Naive thymus-derived CD4-positive, alpha-beta T cell (primary cell): ENCODE results near the gene RAD51B. TPM values are rescaled to one million over a fixed set of nuclear protein-coding genes. Genes with fewer than 3 reads are reported as not detected.

Experiments used
- ATAC-seq: fragments of 150-1000 bp; cut with Tn5 transposase; 2 replicates; pipeline ENCODE4 v1.10.0; 2021; ENCODE audit warnings: mild to moderate bottlenecking, moderate library complexity
- CTCF ChIA-PET: fragments of 350-600 bp; sonication (Branson Sonifier 250); formaldehyde crosslinking; loops from one replicate; lab custom pipeline; 2021; ENCODE audit warnings: antibody characterized with exemption; lab: Charles Lee
- POLR2A ChIA-PET: fragments of 350-600 bp; sonication (Branson Sonifier 250); formaldehyde crosslinking; loops from one replicate; lab custom pipeline; 2021; ENCODE audit warnings: antibody characterized with exemption, inconsistent platforms; lab: Charles Lee
- DNase-seq, 9 donors: peaks; one replicate each; pipeline versions ENCODE4 v3.0.0 to v3.0.0-alpha.2; 2020 to 2022; ENCODE audit warnings: mixed read lengths in 1 of 9
- H3K27ac ChIP-seq: one replicate; pipeline ENCODE4 v1.7.0; 2013; ENCODE audit warnings: mild to moderate bottlenecking, low read depth, low read length, moderate library complexity
- H3K27me3 ChIP-seq, 2 donors: one replicate each; pipeline ENCODE4 v1.7.0; 2013; ENCODE audit warnings: low read length in 2 of 2, mild to moderate bottlenecking in 2 of 2, moderate library complexity in 2 of 2; ENCODE audit not compliant: control insufficient read depth in 2 of 2, insufficient read depth in 2 of 2
- H3K36me3 ChIP-seq, 3 experiments: 1 replicate in 2 of 3; 2 replicates in 1 of 3; pipeline ENCODE4 v1.7.0; 2013; ENCODE audit warnings: low read length in 3 of 3, mild to moderate bottlenecking in 3 of 3, moderate library complexity in 1 of 3; ENCODE audit not compliant: insufficient read depth in 3 of 3, control insufficient read depth in 2 of 3
- H3K4me1 ChIP-seq, 2 donors: one replicate each; pipeline ENCODE4 v1.7.0; 2013; ENCODE audit warnings: low read length in 2 of 2, mild to moderate bottlenecking in 2 of 2, moderate library complexity in 1 of 2; ENCODE audit not compliant: control insufficient read depth in 2 of 2, insufficient read depth in 2 of 2
- H3K4me3 ChIP-seq: 2 replicates; pipeline ENCODE4 v1.7.0; 2013; ENCODE audit warnings: mild to moderate bottlenecking, low read length
- H3K9me3 ChIP-seq, 3 experiments: 1 replicate in 2 of 3; 2 replicates in 1 of 3; pipeline ENCODE4 v1.7.0; 2013; ENCODE audit warnings: low read length in 3 of 3; ENCODE audit not compliant: control insufficient read depth in 2 of 3
- H3K27ac Mint-ChIP-seq, 9 donors: one replicate each; pipeline ENCODE4 v1.8.0; 2020 to 2022; ENCODE audit warnings: mixed read lengths in 9 of 9, mild to moderate bottlenecking in 8 of 9, moderate library complexity in 5 of 9, inconsistent platforms in 2 of 9
- H3K27me3 Mint-ChIP-seq, 5 donors: one replicate each; pipeline ENCODE4 v1.8.0; 2021 to 2022; ENCODE audit warnings: mixed read lengths in 5 of 5, mild to moderate bottlenecking in 1 of 5
- H3K36me3 Mint-ChIP-seq, 5 donors: one replicate each; pipeline ENCODE4 v1.8.0; 2020 to 2022; ENCODE audit warnings: mixed read lengths in 5 of 5, mild to moderate bottlenecking in 3 of 5, inconsistent platforms in 1 of 5
- H3K4me1 Mint-ChIP-seq, 7 donors: one replicate each; pipeline ENCODE4 v1.8.0; 2020 to 2022; ENCODE audit warnings: mixed read lengths in 7 of 7, mild to moderate bottlenecking in 3 of 7, inconsistent platforms in 1 of 7
- H3K4me3 Mint-ChIP-seq, 10 donors: one replicate each; pipeline ENCODE4 v1.8.0; 2020 to 2022; ENCODE audit warnings: mild to moderate bottlenecking in 10 of 10, mixed read lengths in 10 of 10, moderate library complexity in 6 of 10, inconsistent platforms in 2 of 10
- H3K9me3 Mint-ChIP-seq, 11 donors: one replicate each; pipeline ENCODE4 v1.8.0; 2020 to 2022; ENCODE audit warnings: mixed read lengths in 11 of 11, mild to moderate bottlenecking in 4 of 11, inconsistent platforms in 1 of 11, moderate library complexity in 1 of 11
- intact Hi-C, 2 donors: fragments of 100-400 bp; cut with micrococcal nuclease; formaldehyde crosslinking; loops; one replicate each; pipeline ENCODE4 v1.15.1; 2023
- polyA plus RNA-seq, 2 donors: library from polyadenylated mRNA; unstranded; fragments of 300-500 nt; fragmentation: Illumina TruSeq; gene quantifications; one replicate each; pipeline ENCODE4 v1.2.3, GENCODE V29; 2021
- total RNA-seq, 6 experiments: library from RNA in 5 of 6; stranded (reverse) in 5 of 6; gene quantifications; 1 replicate in 5 of 6; 2 replicates in 1 of 6; pipeline ENCODE4 v1.2.3 and lab custom pipeline; 2021 to 2026

Gene RAD51B
- total and polyA plus RNA-seq, 7 experiments from 2014 or later = 15.0 to 42.2 (median 28.8) TPM

GRCh38 chr14:68239988-68240771, 420.6 kb downstream of the RAD51B start:
- no peak overlapping the region for H3K27ac Mint-ChIP-seq

GRCh38 chr14:68241862-68242487, 422.4 kb downstream of the RAD51B start:
- DNase-seq (no peak), ATAC-seq (no peak)
- H3K27me3 Mint-ChIP-seq = no peaks in the 10 kb centered on the region
- H3K36me3 Mint-ChIP-seq = peaks cover 0 to 5% (median 1%) of the 10 kb centered on the region in 5 donors
- Histone ChIP-seq H3K4me1 (no peaks in the 10 kb centered on the region), H3K9me3 (no peaks in the 10 kb centered on the region), H3K4me3 (no peak overlapping the region), H3K27me3 (no peaks in the 10 kb centered on the region), H3K36me3 (no peaks in the 10 kb centered on the region), H3K27ac (no peak overlapping the region)
- H3K4me1 Mint-ChIP-seq = peaks cover 0 to 5% (median 0%) of the 10 kb centered on the region in 7 donors
- intact Hi-C loops = loop anchor here (10.0 kb wide), 2 partner anchors 443 to 863 kb away; no protein-coding TSS in a partner anchor
- no peak overlapping the region for H3K27ac Mint-ChIP-seq
- ChIA-PET POLR2A (interaction anchor here (1.2 kb wide), 1 partner anchor 551 kb away, joined by 4 read pairs; the partner anchor contains the start of gene ZFP36L1), CTCF (interaction anchor here (0.5 to 0.9 kb wide), 2 partner anchors 298 to 547 kb away, joined by 3 to 7 read pairs; no protein-coding TSS in a partner anchor)
- peaks cover 0 to 1% (median 0%) of the 10 kb centered on the region in 11 donors for H3K9me3 Mint-ChIP-seq
- H3K4me3 Mint-ChIP-seq = no peak overlapping the region

More at GRCh38 chr14:68239988-68240771, 420.6 kb downstream of the RAD51B start:
- no peak for ATAC-seq
- no peaks in the 10 kb centered on the region for H3K27me3 Mint-ChIP-seq
- ChIA-PET POLR2A (interaction anchor here (0.9 kb wide), 1 partner anchor 549 kb away, joined by 5 read pairs; no protein-coding TSS in a partner anchor), CTCF (interaction anchor here (0.6 to 1.1 kb wide), 2 partner anchors 10 kb away, joined by 3 read pairs; no protein-coding TSS in a partner anchor)
- Histone ChIP-seq H3K27me3 (no peaks in the 10 kb centered on the region), H3K36me3 (no peaks in the 10 kb centered on the region), H3K27ac (no peak overlapping the region), H3K9me3 (no peaks in the 10 kb centered on the region), H3K4me1 (no peaks in the 10 kb centered on the region), H3K4me3 (no peak overlapping the region)
- H3K36me3 Mint-ChIP-seq = peaks cover 0 to 5% (median 3%) of the 10 kb centered on the region in 5 donors
- peaks cover 0 to 1% (median 0%) of the 10 kb centered on the region in 11 donors for H3K9me3 Mint-ChIP-seq
- DNase-seq = no peak
- peaks cover 0 to 5% (median 0%) of the 10 kb centered on the region in 7 donors for H3K4me1 Mint-ChIP-seq
- intact Hi-C loops = loop anchor here (10.0 kb wide), 2 partner anchors 445 to 865 kb away; no protein-coding TSS in a partner anchor
- no peak overlapping the region for H3K4me3 Mint-ChIP-seq

- peaks cover 0 to 1% of the 10 kb centered on the region in 2 donors for H3K4me1 ChIP-seq
- Mint-ChIP-seq H3K4me1 (peaks cover 5 to 11% (median 8%) of the 10 kb centered on the region in 7 donors), H3K4me3 (no peak overlapping the region), H3K27me3 (no peaks in the 10 kb centered on the region), H3K9me3 (peaks cover 0 to 1% (median 0%) of the 10 kb centered on the region in 11 donors), H3K27ac (no peak overlapping the region), H3K36me3 (peaks cover 0 to 5% (median 0%) of the 10 kb centered on the region in 5 donors)
- no peaks in the 10 kb centered on the region for H3K27me3 ChIP-seq
- no peak overlapping the region for H3K4me3 ChIP-seq
- ChIA-PET POLR2A (interaction anchor here (0.6 to 0.7 kb wide), 3 partner anchors 23 to 382 kb away, joined by 3 read pairs; no protein-coding TSS in a partner anchor), CTCF (interaction anchor here (12.2 to 17.4 kb wide), 2 partner anchors 543 to 573 kb away, joined by 219 read pairs; no protein-coding TSS in a partner anchor)
- DNase-seq (no peak), ATAC-seq (no peak)
- intact Hi-C loops = loop anchor here (10.0 kb wide), 2 partner anchors 441 to 861 kb away; no protein-coding TSS in a partner anchor
- no peaks in the 10 kb centered on the region for H3K9me3 ChIP-seq
- H3K36me3 ChIP-seq = no peaks in the 10 kb centered on the region
- no peak overlapping the region for H3K27ac ChIP-seq
These were observed 424.0 kb downstream of the RAD51B start for GRCh38 chr14:68243450-68244010.

- no peak overlapping the region for H3K27ac Mint-ChIP-seq
- H3K27me3 Mint-ChIP-seq = no peaks in the 10 kb centered on the region
- Histone ChIP-seq H3K4me1 (peaks cover 0 to 6% of the 10 kb centered on the region in 2 donors), H3K4me3 (no peak overlapping the region), H3K9me3 (no peaks in the 10 kb centered on the region), H3K27me3 (no peaks in the 10 kb centered on the region), H3K36me3 (no peaks in the 10 kb centered on the region), H3K27ac (no peak overlapping the region)
- H3K4me1 Mint-ChIP-seq = peaks cover 7 to 17% (median 14%) of the 10 kb centered on the region in 7 donors
- peaks cover 0 to 1% (median 0%) of the 10 kb centered on the region in 11 donors for H3K9me3 Mint-ChIP-seq
- intact Hi-C loops = loop anchor here (10.0 kb wide), 2 partner anchors 440 to 860 kb away; no protein-coding TSS in a partner anchor
- no peak for DNase-seq
- ChIA-PET POLR2A (interaction anchor here (0.6 to 13.7 kb wide), 4 partner anchors 231 to 571 kb away, joined by 3 to 233 read pairs (median 5); no protein-coding TSS in a partner anchor), CTCF (interaction anchor here (0.6 to 17.4 kb wide), 4 partner anchors 15 to 618 kb away, joined by 3 to 219 read pairs (median 112); no protein-coding TSS in a partner anchor)
- no peak overlapping the region for H3K4me3 Mint-ChIP-seq
- no peak for ATAC-seq
- peaks cover 0 to 2% (median 0%) of the 10 kb centered on the region in 5 donors for H3K36me3 Mint-ChIP-seq
These were observed 424.8 kb downstream of the RAD51B start for GRCh38 chr14:68244262-68244980.

- CTCF ChIA-PET = interaction anchor here (0.7 to 17.4 kb wide), 5 partner anchors 14 to 598 kb away, joined by 3 to 219 read pairs (median 45); no protein-coding TSS in a partner anchor
- no peak overlapping the region for H3K27ac ChIP-seq
- peaks cover 9 to 26% (median 22%) of the 10 kb centered on the region in 7 donors for H3K4me1 Mint-ChIP-seq
- POLR2A ChIA-PET = interaction anchor here (11.5 to 13.7 kb wide), 2 partner anchors 544 to 570 kb away, joined by 203 to 233 read pairs; partner anchors contain the start of gene ZFP36L1
- no peaks in the 10 kb centered on the region for H3K27me3 ChIP-seq
- H3K9me3 ChIP-seq = no peaks in the 10 kb centered on the region
- H3K4me1 ChIP-seq = peaks cover 0 to 6% of the 10 kb centered on the region in 2 donors
- intact Hi-C loops = loop anchor here (10.0 kb wide), 2 partner anchors 439 to 859 kb away; no protein-coding TSS in a partner anchor
- no peaks in the 10 kb centered on the region for H3K36me3 Mint-ChIP-seq
- H3K36me3 ChIP-seq = no peaks in the 10 kb centered on the region
- no peak overlapping the region for H3K4me3 Mint-ChIP-seq
- no peak overlapping the region for H3K4me3 ChIP-seq
- H3K9me3 Mint-ChIP-seq = no peaks in the 10 kb centered on the region
- no peaks in the 10 kb centered on the region for H3K27me3 Mint-ChIP-seq
- H3K27ac Mint-ChIP-seq = no peak overlapping the region
- ATAC-seq = no peak
- no peak for DNase-seq
These were observed 425.8 kb downstream of the RAD51B start for GRCh38 chr14:68245146-68246073.
